Kidney epithelial cell (primary cell): ENCODE data around the gene CSK. TPM values are rescaled to one million over a fixed set of nuclear protein-coding genes. Genes with fewer than 3 reads are reported as not detected.

Experiments used
- DNase-seq: peaks from one replicate; pipeline ENCODE4 v3.0.0-alpha.2; 2010; ENCODE audit warnings: low read depth
- H3K27me3 ChIP-seq: 2 replicates; pipeline ENCODE4 v1.6.0; 2011; ENCODE audit warnings: low read length; ENCODE audit not compliant: control insufficient read depth, insufficient read depth
- H3K36me3 ChIP-seq: 2 replicates; pipeline ENCODE4 v1.5.1; 2011; ENCODE audit warnings: low read length; ENCODE audit not compliant: control insufficient read depth, insufficient read depth
- H3K4me3 ChIP-seq: 2 replicates; pipeline ENCODE4 v1.5.1; 2011; ENCODE audit warnings: low read depth, mild to moderate bottlenecking, control low read depth, low read length
- CTCF ChIP-seq: IDR thresholded peaks from 2 replicates; pipeline ENCODE4 v1.5.1; 2011; ENCODE audit warnings: mild to moderate bottlenecking, moderate library complexity, low read length, control low read depth, inconsistent platforms; ENCODE audit not compliant: insufficient read depth, poor library complexity, severe bottlenecking
- total RNA-seq: library from RNA; depleted of rRNA; stranded (reverse); fragments of >200 nt; gene quantifications from 2 replicates; pipeline ENCODE4 v1.2.3, GENCODE V29; 2015

Gene CSK
- total RNA-seq, 1 donor from 2014 or later, result 48.0 TPM

DNA sequence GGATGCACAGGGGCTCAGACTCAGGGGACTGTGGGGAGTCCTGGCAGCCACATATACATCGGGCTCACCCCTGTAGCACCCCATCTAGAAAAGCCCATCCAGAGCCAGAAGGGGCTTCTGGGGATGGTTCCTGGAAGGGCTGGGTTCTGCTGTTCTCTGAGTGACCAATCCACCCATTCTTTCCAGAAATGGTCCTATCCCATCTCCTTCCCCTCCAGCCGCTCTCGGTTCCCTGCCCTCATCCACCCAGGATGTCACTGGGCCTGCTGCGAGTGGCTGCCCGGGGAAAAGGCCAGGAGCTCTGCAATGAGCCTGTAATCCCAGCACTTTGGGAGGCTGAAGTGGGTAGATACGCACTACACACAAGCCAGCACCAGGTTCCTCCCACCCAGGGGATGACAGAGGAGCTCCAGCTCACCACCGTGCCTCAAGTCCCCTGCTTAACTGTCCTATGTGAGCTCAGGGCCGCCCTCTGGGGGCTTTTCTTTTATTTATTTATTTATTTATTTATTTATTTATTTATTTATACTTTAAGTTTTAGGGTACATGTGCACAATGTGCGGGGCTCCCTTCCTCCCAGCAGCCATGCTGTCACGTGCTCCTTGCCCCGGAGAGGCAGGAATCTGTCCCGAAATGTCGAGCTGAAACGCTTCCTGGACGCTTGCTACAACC is 13.6 kb upstream of the CSK start:
- Histone ChIP-seq H3K27me3 (peaks cover 19% of the 10 kb centered on the region), H3K4me3 (no peak overlapping the region), H3K36me3 (no peaks in the 10 kb centered on the region)
- no peak for DNase-seq
- TF ChIP-seq CTCF, result no peak

GRCh38 chr15:74768771-74769342 is 13.0 kb upstream of the CSK start:
- no peak for DNase-seq
- no peak overlapping the region for H3K4me3 ChIP-seq

DNA sequence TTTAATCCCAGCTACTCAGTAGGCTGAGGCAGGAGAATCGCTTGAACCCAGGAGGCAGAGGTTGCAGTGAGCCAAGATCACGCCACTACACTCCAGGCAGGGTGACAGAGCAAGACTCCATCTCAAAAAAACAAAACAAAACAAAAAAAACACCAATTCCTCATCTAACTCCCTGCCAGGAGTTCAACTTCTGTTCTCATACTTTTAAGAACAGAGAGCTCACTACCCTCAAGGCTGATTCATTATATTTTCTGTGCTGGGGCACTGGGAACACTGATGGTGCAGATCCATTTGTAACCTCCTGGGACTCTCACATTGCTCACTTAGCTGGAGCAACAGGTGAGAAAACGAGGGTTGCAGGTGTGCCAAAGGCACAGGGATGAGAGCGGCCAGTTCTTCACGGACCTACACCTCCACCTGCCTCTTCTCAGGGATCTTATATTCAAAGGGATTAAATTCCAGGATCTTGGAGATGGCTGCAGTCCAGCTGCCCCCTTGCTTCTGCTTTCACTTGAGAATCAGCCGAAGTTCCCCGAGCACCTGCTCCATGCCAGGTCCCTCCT is 12.3 kb upstream of the CSK start:
- Histone ChIP-seq H3K27me3 (peaks cover 19% of the 10 kb centered on the region), H3K4me3 (no peak overlapping the region), H3K36me3 (no peaks in the 10 kb centered on the region)
- TF ChIP-seq CTCF, result no peak
- DNase-seq, result no peak

More at GRCh38 chr15:74768771-74769342, 13.0 kb upstream of the CSK start:
- peak; percentile 69 for TF ChIP-seq CTCF
- peaks cover 19% of the 10 kb centered on the region for H3K27me3 ChIP-seq
- H3K36me3 ChIP-seq, result no peaks in the 10 kb centered on the region

DNA sequence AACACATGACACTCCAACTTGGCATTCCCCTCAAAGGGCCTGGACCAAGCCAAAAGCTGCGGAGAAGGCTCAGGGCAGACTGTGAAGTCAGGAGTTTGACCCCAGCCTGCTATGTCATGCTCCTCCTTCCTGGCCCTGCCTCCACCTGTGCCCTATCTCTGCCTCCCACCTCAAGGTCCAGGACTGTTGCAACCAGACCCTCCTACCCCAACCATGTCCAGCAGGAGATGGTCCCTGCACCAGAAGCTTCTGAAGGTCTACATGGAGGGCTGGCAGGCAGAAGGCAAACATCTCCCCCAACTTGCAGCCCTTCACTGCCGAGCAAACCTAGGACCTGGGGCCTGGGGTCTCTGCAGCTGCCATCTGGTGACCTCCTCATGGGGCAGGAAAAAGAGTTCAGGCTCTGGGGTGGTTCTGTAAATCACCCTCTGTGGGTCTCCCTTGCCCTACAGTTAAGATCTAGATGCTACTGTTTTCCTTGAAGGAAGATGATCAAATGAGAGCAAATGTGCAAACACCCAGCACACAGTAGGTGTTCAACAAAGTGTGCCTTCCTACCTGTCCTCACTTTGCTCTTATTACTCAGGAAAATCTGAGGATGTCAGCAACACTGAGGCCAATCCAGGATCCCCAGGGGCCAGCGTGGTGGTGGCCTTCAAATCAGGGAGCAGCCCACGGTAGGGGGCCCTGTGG is 11.5 kb upstream of the CSK start:
- no peak for TF ChIP-seq CTCF
- no peak overlapping the region for H3K4me3 ChIP-seq
- no peaks in the 10 kb centered on the region for H3K36me3 ChIP-seq
- H3K27me3 ChIP-seq, result peaks cover 19% of the 10 kb centered on the region
- DNase-seq, result no peak

- no peaks in the 10 kb centered on the region for H3K36me3 ChIP-seq
- TF ChIP-seq CTCF, result no peak
- peaks cover 16% of the 10 kb centered on the region for H3K27me3 ChIP-seq
- no peak for DNase-seq
- H3K4me3 ChIP-seq, result no peak overlapping the region
These were observed 8.6 kb upstream of the CSK start for GRCh38 chr15:74773329-74773728.
